Lung (tissue), 12 donors: Measurements from ENCODE around the gene LIN7B. TPM values are rescaled to one million over a fixed set of nuclear protein-coding genes. Genes with fewer than 3 reads are reported as not detected.
A peak's percentile ranks its signal among the peaks of the same experiment; 100 is the strongest.

Experiments used
- ATAC-seq: fragments of 200-7000 bp; cut with Tn5 transposase; one replicate; pipeline ENCODE4 v1.9.1; 2020; ENCODE audit warnings: moderate number of reproducible peaks; ENCODE audit not compliant: insufficient read depth, low FRiP score
- DNase-seq, 3 donors: peaks; one replicate each; pipeline ENCODE4 v3.0.0-alpha.2; 2013 to 2017
- H3K27ac ChIP-seq, 2 donors: one replicate each; pipeline ENCODE4 v1.5.1; 2013; ENCODE audit warnings: mild to moderate bottlenecking in 2 of 2, moderate library complexity in 2 of 2, control low read depth in 1 of 2, inconsistent platforms in 1 of 2, low read depth in 1 of 2, low read length in 1 of 2
- H3K27me3 ChIP-seq, 3 donors: one replicate each; pipeline ENCODE4 v1.5.1; 2013; ENCODE audit warnings: low read length in 2 of 3; ENCODE audit not compliant: control insufficient read depth in 3 of 3, insufficient read depth in 3 of 3
- H3K36me3 ChIP-seq, 4 donors: one replicate each; pipeline ENCODE4 v1.5.1; 2013; ENCODE audit warnings: low read length in 4 of 4, mild to moderate bottlenecking in 1 of 4, moderate library complexity in 1 of 4; ENCODE audit not compliant: control insufficient read depth in 4 of 4, insufficient read depth in 4 of 4
- H3K4me1 ChIP-seq, 5 donors: one replicate each; pipeline ENCODE4 v1.5.1; 2013; ENCODE audit warnings: low read length in 5 of 5, mild to moderate bottlenecking in 2 of 5, moderate library complexity in 1 of 5; ENCODE audit not compliant: control insufficient read depth in 5 of 5, insufficient read depth in 5 of 5
- H3K4me3 ChIP-seq: one replicate; pipeline ENCODE4 v1.5.1; 2013; ENCODE audit warnings: mild to moderate bottlenecking, control low read depth, moderate library complexity
- H3K9ac ChIP-seq, 2 donors: one replicate each; pipeline ENCODE4 v1.5.1; 2013; ENCODE audit warnings: low read length in 2 of 2, control low read depth in 1 of 2; ENCODE audit not compliant: insufficient read depth in 1 of 2
- H3K9me3 ChIP-seq, 4 donors: one replicate each; pipeline ENCODE4 v1.5.1; 2013; ENCODE audit warnings: low read length in 3 of 4, mild to moderate bottlenecking in 1 of 4, moderate library complexity in 1 of 4; ENCODE audit not compliant: control insufficient read depth in 4 of 4, insufficient read depth in 3 of 4
- CTCF ChIP-seq: IDR thresholded peaks from 2 replicates; pipeline ENCODE4 v1.5.1; 2012; ENCODE audit warnings: mild to moderate bottlenecking; ENCODE audit errors: control extremely low read depth, extremely low read depth
- WGBS, 2 donors: extraction: QIAGEN DNeasy Blood & Tissue Kit; methylation state at CpG; one replicate each; pipeline ENCODE4 v1.1.7; 2013; 5-methylcytosine and 5-hydroxymethylcytosine counted together
- polyA plus RNA-seq, 2 donors: library from polyadenylated mRNA; stranded (reverse); fragments of 200-250 nt; gene quantifications; one replicate each; pipeline ENCODE4 v1.2.1, GENCODE V29; 2013
- total RNA-seq, 2 donors: library from RNA; depleted of rRNA in 1 of 2; stranded (reverse); fragments of >200 nt in 1 of 2; gene quantifications; one replicate each; pipeline ENCODE4 v1.2.1, GENCODE V29; 2014 to 2021
- donor health status: control.
- donor health status: control.
- donor health status: Bipolar disorder and iron deficiency.
- donor health status: healthy.
- donor health status: DM: yes; HTN: yes; CAD: no.

Gene LIN7B
- total and polyA plus RNA-seq, 4 donors: 6.4 to 12.4 (median 7.2) TPM

GRCh38 chr19:49155820-49156346 lies 41.7 kb downstream of the LIN7B start:
- no peak for TF ChIP-seq CTCF

GRCh38 chr19:49157445-49158224 lies 43.5 kb downstream of the LIN7B start, which contains the start of gene TRPM4:
Gene TRPM4, plus strand, starts transcription at chr19:49157792. Its CDS starts 75 bp downstream, at chr19:49157867.
- Histone ChIP-seq H3K9me3 (peaks cover 0 to 2% (median 0%) of the 10 kb centered on the region in 4 donors), H3K4me1 (peaks cover 0 to 31% (median 10%) of the 10 kb centered on the region in 5 donors), H3K27me3 (no peaks in the 10 kb centered on the region), H3K9ac (peak within 1 kb of the TSS; percentile 55 to 74), H3K4me3 (peak within 1 kb of the TSS; percentile 86), H3K27ac (peak within 1 kb of the TSS; percentile 90 to 91), H3K36me3 (no peaks in the 10 kb centered on the region)
- ATAC-seq: peak; percentile 93
- 1 to 2% methylated on average over 39 to 41 of the region's 41 CpGs for WGBS, 2 donors
- DNase-seq: peak; percentile 93 to 95 (median 95)
- TF ChIP-seq CTCF: no peak

More at GRCh38 chr19:49155820-49156346, 41.7 kb downstream of the LIN7B start:
- 57 to 69% methylated on average over 4 of the region's 4 CpGs for WGBS, 2 donors
- Histone ChIP-seq H3K36me3 (no peaks in the 10 kb centered on the region), H3K27ac (peak overlapping the region in 1 of 2 donors; percentile 91), H3K9ac (no peak overlapping the region), H3K9me3 (peaks cover 0 to 2% (median 0%) of the 10 kb centered on the region in 4 donors), H3K27me3 (no peaks in the 10 kb centered on the region), H3K4me3 (no peak overlapping the region), H3K4me1 (peaks cover 0 to 34% (median 12%) of the 10 kb centered on the region in 5 donors)
- no peak for ATAC-seq
- DNase-seq: peak; percentile 43 to 71 (median 45)

GRCh38 chr19:49160450-49161189 lies 46.5 kb downstream of the LIN7B start:
- DNase-seq: no peak
- H3K4me3 ChIP-seq: no peak overlapping the region

More at GRCh38 chr19:49160450-49161189, 46.5 kb downstream of the LIN7B start:
- Histone ChIP-seq H3K27ac (peak overlapping the region in 1 of 2 donors; percentile 4), H3K9me3 (no peaks in the 10 kb centered on the region), H3K36me3 (no peaks in the 10 kb centered on the region), H3K9ac (no peak overlapping the region), H3K27me3 (no peaks in the 10 kb centered on the region), H3K4me1 (peaks cover 4 to 27% (median 10%) of the 10 kb centered on the region in 5 donors)
- no peak for TF ChIP-seq CTCF
- no peak for ATAC-seq
- WGBS, 2 donors: 93 to 94% methylated on average over 13 of the region's 13 CpGs
